ENCODE results near the gene PKP2.

The PKP2 gene

DNA sequence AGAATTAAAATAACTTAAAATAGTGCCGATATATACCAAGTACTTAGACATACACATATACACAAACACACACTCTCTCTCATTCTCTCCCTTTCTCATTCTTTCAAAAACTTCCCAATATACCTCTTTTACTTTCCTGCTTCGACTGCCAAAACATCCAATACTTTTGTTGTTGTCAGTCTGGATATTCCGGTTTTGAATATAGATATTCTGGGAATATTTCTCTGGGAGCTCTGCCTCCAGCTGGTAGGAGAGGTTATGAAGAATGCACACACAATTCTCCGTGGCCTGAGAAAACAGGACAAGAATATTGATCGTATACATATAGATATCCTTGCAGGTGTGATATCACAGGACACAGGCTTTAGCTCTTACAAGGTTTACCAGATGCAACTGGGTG is 74.2 kb downstream of the PKP2 start:
- H3K9me3 Mint-ChIP-seq, result no peaks in the 10 kb centered on the region
- H3K4me3 Mint-ChIP-seq, result no peak overlapping the region
- H3K4me1 Mint-ChIP-seq (ENCODE audit: low read depth), result no peaks in the 10 kb centered on the region
- no peaks in the 10 kb centered on the region for H3K36me3 Mint-ChIP-seq (ENCODE audit: low read depth)
- H3K27me3 Mint-ChIP-seq (ENCODE audit: low read depth), result no peaks in the 10 kb centered on the region
- H3K27ac Mint-ChIP-seq, result no peak overlapping the region

DNA sequence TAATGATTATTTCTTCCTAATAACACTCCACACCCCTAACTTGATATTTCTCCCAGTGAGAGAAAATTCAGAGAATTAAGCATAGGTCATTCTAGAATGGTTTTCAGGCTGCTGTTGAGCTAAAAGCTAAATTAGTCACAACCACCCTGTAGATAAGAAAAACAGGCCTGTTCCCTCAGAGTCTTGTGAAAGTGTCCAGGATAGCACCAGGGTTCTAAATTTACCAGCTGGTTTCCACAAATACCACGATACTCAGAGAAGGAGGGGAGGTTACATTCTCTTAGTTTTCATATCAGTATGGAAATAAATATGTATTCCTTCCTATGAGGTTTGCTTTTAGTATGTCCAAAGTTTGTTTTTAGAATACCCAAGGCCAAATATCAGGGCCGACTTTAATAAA is 74.9 kb downstream of the PKP2 start:
- Mint-ChIP-seq H3K4me3 (no peak overlapping the region), H3K27me3 (ENCODE audit: low read depth) (no peaks in the 10 kb centered on the region), H3K36me3 (ENCODE audit: low read depth) (no peaks in the 10 kb centered on the region), H3K4me1 (ENCODE audit: low read depth) (no peaks in the 10 kb centered on the region), H3K27ac (no peak overlapping the region), H3K9me3 (no peaks in the 10 kb centered on the region)

DNA sequence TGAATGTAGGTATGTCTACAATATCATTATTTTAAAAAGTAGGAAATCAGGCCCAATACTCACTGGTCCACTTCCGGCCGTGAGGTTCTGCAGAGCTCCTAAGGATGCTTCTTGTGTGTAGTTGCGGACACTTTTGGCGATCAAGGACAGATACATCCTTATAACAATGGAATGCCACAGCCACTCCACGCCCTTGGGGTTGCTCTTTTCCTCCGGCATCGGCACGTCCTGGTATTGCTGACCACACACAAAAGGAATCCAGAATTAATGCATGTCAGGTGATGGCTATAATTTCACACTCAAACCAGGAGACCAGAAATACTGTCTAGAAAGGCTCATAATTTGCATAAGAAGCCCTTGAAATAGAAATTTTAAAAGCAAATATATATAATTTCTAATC is 75.3 kb downstream of the PKP2 start:
- H3K9me3 Mint-ChIP-seq, result no peaks in the 10 kb centered on the region
- no peak overlapping the region for H3K4me3 Mint-ChIP-seq
- H3K27me3 Mint-ChIP-seq (ENCODE audit: low read depth), result no peaks in the 10 kb centered on the region
- H3K27ac Mint-ChIP-seq, result no peak overlapping the region
- H3K4me1 Mint-ChIP-seq (ENCODE audit: low read depth), result no peaks in the 10 kb centered on the region
- H3K36me3 Mint-ChIP-seq (ENCODE audit: low read depth), result no peaks in the 10 kb centered on the region

DNA sequence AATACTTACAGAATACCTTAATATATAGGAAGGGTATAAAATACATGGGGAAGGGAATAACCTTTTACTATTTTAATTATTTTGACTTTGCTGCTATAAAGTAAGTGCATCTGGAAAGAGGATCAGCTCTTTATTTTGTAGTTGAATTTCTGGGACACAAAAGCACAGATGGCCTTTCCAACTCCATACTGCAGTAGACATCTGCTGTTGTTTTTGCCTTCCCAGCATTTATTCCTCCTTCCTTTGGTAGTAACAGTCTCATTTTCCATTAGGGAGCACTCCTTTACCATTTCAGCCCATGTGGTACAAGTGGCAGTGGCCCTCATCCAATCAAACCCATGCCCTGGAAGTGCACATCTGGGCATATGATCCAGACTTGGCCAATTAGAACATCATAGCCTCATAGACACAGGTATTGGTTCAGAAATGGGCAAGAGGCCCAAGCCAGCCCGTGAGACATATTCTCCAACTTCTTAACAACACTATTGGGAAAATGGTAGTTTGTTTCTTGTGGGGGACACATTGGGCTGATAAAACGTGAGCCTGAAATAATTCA is 76.1 kb downstream of the PKP2 start:
- H3K36me3 Mint-ChIP-seq (ENCODE audit: low read depth), result no peaks in the 10 kb centered on the region
- no peaks in the 10 kb centered on the region for H3K27me3 Mint-ChIP-seq (ENCODE audit: low read depth)
- no peak overlapping the region for H3K4me3 Mint-ChIP-seq
- H3K4me1 Mint-ChIP-seq (ENCODE audit: low read depth), result no peaks in the 10 kb centered on the region
- H3K9me3 Mint-ChIP-seq, result no peaks in the 10 kb centered on the region
- H3K27ac Mint-ChIP-seq, result no peak overlapping the region

DNA sequence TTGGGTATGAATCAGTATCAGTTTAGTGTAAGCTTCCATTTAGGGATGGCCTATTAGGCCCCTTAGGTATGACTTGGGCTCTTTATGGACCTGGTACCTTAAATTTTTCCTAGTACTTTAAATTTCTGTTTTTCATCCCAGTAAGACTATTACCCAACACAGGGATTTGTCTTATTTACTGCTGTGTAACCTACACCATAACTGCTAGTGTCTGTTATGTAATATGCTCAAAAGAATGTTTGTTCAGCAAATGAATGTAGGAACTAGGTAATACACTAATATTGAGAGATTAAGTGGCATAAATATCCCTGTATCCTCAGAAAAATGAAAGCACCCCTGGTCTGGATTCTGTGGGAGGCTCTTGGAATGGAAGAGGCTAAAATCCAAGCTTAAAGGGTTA is 77.2 kb downstream of the PKP2 start:
- no peak overlapping the region for H3K27ac Mint-ChIP-seq
- no peaks in the 10 kb centered on the region for H3K27me3 Mint-ChIP-seq (ENCODE audit: low read depth)
- no peaks in the 10 kb centered on the region for H3K9me3 Mint-ChIP-seq
- no peaks in the 10 kb centered on the region for H3K36me3 Mint-ChIP-seq (ENCODE audit: low read depth)
- H3K4me3 Mint-ChIP-seq, result no peak overlapping the region
- H3K4me1 Mint-ChIP-seq (ENCODE audit: low read depth), result no peaks in the 10 kb centered on the region

DNA sequence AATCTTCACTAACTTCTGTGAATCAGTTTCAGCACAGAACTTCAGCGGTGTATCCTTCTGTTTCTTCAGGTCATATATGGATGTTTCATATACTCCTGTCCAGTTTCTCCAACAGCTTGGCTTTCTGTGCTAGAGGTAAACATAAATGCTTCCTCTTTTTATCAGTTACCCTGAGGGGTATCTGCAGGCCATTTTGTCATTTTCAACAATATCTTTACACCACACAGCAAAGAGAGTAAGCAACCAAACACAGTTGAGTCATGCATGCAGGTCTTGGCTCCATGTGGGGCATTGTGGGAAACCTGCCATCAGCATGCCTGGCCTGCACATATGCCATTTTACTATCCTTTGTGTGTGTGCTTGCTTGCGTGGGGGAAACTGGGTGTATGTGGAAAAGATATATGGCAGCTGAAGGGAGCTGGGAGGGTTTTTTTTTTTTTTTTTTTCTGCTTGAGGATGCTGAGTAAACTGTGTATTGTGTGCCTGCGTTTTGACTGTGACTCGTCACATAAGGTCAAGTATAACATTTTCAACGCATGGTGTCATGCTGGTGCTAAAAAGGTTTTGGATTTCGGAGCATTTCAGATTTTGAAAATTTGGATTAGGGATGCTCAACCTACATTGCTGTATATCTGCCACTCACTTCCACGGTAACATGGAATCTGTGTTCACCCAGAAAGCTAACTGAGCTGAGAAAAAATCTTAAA is 84.7 kb downstream of the PKP2 start:
- Mint-ChIP-seq H3K27me3 (ENCODE audit: low read depth) (no peaks in the 10 kb centered on the region), H3K4me3 (no peak overlapping the region), H3K36me3 (ENCODE audit: low read depth) (no peaks in the 10 kb centered on the region), H3K9me3 (peaks cover 5% of the 10 kb centered on the region), H3K4me1 (ENCODE audit: low read depth) (no peaks in the 10 kb centered on the region), H3K27ac (no peak overlapping the region)

DNA sequence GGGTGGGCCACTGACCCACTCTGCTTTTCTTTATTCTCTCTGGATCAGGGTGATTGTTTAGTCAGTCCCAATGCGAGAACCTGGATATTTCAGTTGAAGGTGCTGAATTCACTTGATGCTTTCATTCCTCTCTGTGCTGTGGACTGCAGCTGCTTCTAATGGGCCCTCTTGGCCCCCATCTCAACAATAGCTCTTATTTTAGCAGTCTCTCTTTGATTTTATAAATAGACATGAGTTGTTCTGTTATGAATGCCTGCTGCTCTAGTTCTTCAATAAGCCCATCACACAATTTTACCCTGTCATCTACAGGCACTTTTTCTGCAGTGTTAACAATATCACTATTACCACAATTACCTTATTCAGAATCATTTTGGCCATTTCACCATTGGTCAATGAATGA is 86.7 kb downstream of the PKP2 start:
- no peak overlapping the region for H3K27ac Mint-ChIP-seq
- no peaks in the 10 kb centered on the region for H3K27me3 Mint-ChIP-seq (ENCODE audit: low read depth)
- no peaks in the 10 kb centered on the region for H3K36me3 Mint-ChIP-seq (ENCODE audit: low read depth)
- H3K4me1 Mint-ChIP-seq (ENCODE audit: low read depth), result no peaks in the 10 kb centered on the region
- H3K4me3 Mint-ChIP-seq, result no peak overlapping the region
- peaks cover 9% of the 10 kb centered on the region for H3K9me3 Mint-ChIP-seq

DNA sequence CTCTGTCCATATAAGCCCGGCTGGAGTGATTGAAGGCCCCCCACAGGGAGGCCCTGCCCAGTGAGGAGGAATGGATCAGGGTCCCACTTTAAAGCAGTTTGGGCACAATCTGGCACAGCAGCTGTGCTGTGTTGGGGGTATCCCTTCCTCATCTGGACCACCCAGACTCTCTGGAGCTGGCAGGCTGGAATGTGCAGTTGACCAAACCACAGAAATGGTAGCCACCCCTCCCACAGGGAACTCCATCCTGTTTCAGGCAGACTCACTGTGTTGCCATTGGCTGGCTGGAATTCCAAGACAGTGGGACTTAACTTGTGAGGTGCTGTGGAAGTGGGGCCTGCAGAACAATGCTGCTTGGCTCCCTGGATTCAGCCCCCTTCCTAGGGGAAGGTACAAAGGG is 87.4 kb downstream of the PKP2 start:
- Mint-ChIP-seq H3K36me3 (ENCODE audit: low read depth) (no peaks in the 10 kb centered on the region), H3K27ac (no peak overlapping the region), H3K9me3 (peaks cover 9% of the 10 kb centered on the region), H3K4me1 (ENCODE audit: low read depth) (no peaks in the 10 kb centered on the region), H3K27me3 (ENCODE audit: low read depth) (no peaks in the 10 kb centered on the region), H3K4me3 (no peak overlapping the region)

DNA sequence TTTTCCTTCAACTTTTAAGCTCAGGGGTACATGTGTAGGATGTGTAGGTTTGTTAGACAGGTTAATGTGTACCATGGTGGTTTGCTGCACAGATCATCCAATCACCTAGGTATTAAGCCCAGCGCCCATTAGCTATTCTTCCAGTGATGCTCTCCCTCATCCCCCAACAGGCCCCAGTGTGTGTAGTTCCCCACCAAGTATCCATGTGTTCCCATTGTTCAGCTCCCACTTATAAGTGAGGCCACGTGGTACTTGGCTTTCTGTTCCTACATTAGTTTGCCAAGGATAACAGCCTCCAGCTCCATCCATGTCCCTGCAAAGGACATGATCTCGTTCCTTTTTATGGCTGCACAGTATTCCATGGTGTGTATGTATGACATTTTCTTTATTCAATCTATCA is 92.3 kb downstream of the PKP2 start:
- Mint-ChIP-seq H3K36me3 (ENCODE audit: low read depth) (no peaks in the 10 kb centered on the region), H3K27ac (no peak overlapping the region), H3K27me3 (ENCODE audit: low read depth) (no peaks in the 10 kb centered on the region), H3K4me1 (ENCODE audit: low read depth) (no peaks in the 10 kb centered on the region), H3K4me3 (no peak overlapping the region), H3K9me3 (peaks cover 9% of the 10 kb centered on the region)

DNA sequence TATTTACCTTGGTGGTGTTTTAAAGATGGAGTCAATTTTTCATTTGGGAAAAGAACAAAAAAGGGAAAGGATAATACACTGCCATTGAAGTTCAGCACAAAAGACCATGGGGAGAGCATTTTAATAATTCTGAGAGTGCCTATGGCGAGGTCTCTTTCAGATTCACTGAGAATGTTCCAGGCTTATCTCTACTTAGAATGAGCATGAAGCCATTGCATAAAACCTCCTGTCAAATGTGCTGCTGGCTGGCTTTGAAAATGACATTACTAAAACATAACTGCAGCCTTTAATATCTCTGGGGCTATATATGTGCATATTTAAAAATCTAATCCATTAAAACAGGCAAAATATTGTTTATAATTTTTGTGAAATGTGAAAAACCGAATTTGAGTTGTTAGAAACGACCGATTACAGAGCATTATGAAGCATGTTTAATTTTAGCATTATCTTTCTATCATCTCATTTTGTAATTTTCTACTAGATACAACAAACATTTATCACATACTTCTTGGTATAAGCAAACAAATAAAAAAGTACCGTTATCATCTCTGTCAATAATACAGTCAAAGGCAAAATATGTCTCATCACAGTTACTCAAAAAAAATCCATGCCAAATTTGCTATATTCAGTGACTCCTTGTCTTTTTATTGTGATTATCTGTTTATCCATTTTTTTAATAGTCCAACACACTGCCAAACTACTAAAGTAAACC is 95.2 kb downstream of the PKP2 start:
- no peaks in the 10 kb centered on the region for H3K9me3 Mint-ChIP-seq
- no peaks in the 10 kb centered on the region for H3K4me1 Mint-ChIP-seq (ENCODE audit: low read depth)
- no peak overlapping the region for H3K4me3 Mint-ChIP-seq
- no peaks in the 10 kb centered on the region for H3K36me3 Mint-ChIP-seq (ENCODE audit: low read depth)
- no peak overlapping the region for H3K27ac Mint-ChIP-seq
- no peaks in the 10 kb centered on the region for H3K27me3 Mint-ChIP-seq (ENCODE audit: low read depth)

DNA sequence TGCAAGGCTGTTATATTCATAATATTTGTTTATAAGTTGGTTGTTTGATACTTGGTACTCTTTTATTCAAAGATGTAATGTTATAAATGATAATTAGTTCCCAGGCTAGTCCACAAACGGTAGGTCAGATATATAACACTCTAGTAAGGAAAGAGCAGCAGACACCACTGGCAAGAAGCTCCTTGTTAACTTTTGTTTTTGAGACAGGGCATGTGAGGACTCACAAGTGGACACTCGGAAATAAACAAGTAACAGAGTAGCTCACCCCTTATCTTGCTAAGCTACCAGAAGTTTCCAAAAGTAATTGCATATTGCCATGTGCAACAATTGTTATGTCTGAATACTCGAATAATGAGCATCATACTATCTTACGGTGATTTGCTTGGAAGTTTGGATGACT is 102.3 kb downstream of the PKP2 start:
- Mint-ChIP-seq H3K4me3 (no peak overlapping the region), H3K27me3 (ENCODE audit: low read depth) (no peaks in the 10 kb centered on the region), H3K4me1 (ENCODE audit: low read depth) (no peaks in the 10 kb centered on the region), H3K36me3 (ENCODE audit: low read depth) (no peaks in the 10 kb centered on the region), H3K27ac (no peak overlapping the region), H3K9me3 (no peaks in the 10 kb centered on the region)

DNA sequence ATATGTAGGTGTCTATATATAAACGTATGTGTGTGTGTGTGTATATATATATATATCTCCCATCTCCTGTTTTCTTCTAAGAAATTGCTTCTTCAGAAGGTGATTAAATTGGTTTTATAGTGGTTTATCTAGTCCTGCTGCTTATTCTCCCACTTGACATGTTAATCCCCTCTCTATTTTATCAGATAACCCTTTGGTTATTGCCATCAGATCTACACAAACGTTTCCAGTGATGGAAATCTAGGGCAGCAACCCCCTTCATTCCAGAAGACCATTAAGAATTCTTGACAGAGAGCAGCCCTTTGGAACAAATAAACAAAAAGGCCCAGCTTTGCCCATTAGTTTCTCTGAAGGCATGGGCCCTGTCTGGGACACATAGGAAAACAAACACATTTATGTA is 106.7 kb downstream of the PKP2 start:
- Mint-ChIP-seq H3K27ac (no peak overlapping the region), H3K27me3 (ENCODE audit: low read depth) (no peaks in the 10 kb centered on the region)

DNA sequence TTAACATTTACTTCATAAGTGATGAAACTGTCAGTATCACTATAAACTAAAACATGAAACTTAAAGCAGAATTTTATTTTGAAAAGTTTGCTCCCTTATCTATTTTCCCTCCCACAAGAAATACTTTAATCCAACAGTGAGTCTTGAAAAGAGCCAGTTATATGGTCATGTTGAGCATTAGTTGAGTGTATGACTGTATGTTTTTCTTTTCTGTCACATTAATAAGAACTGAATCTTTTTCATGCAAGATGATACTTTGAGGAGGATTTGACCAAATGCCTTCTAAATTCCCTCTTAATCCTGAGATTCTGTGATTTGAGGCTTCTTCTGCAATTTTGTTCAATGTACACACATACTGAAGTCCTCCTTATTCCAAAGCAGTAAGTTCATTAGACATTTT is 107.1 kb downstream of the PKP2 start:
- Mint-ChIP-seq H3K4me3 (no peak overlapping the region), H3K27ac (no peak overlapping the region), H3K4me1 (ENCODE audit: low read depth) (no peaks in the 10 kb centered on the region), H3K36me3 (ENCODE audit: low read depth) (no peaks in the 10 kb centered on the region), H3K9me3 (no peaks in the 10 kb centered on the region), H3K27me3 (ENCODE audit: low read depth) (no peaks in the 10 kb centered on the region)

More for the DNA sequence above, 106.7 kb downstream of the PKP2 start:
- Mint-ChIP-seq H3K36me3 (ENCODE audit: low read depth) (no peaks in the 10 kb centered on the region), H3K4me3 (no peak overlapping the region), H3K9me3 (no peaks in the 10 kb centered on the region), H3K4me1 (ENCODE audit: low read depth) (no peaks in the 10 kb centered on the region)

DNA sequence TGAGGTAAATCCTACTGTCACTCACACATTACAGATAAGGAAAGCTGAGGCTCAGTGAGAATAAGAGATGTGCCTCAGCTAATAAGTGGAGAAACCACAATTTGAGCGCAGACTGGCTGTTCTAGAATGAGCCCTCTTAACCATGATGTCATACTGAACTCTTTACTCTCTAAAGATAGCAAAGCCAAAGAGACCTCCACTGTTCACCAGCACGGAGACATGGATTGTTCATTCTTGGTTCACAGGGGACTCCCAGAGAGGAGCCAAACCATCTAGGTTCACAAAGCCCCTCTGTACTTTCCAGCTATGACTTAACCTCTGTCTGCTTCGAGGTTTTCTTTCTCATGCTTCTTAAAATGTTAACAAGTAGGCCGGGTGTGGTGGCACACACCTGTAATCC is 108.2 kb downstream of the PKP2 start:
- Mint-ChIP-seq H3K4me3 (no peak overlapping the region), H3K27ac (no peak overlapping the region), H3K27me3 (ENCODE audit: low read depth) (no peaks in the 10 kb centered on the region), H3K4me1 (ENCODE audit: low read depth) (no peaks in the 10 kb centered on the region), H3K9me3 (no peaks in the 10 kb centered on the region), H3K36me3 (ENCODE audit: low read depth) (no peaks in the 10 kb centered on the region)

DNA sequence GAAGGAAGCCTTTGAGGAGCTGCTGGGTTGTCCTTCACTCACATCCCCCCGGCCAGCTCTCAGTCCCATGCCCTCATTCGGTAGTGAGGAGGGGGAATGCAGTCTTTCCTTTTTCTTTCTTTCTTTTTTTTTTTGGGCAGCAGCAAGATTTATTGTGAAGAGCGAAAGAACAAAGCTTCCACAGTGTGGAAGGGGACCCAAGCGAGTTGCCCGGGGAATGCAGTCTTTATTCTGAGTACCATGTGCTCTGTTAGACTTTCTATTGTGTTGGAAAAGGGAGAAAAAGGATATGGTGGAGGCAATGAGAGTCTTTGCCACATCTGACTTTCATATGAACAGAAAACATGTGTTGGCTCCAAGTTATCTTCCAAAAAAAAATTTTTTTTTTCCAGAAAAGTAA is 111.0 kb downstream of the PKP2 start:
- Mint-ChIP-seq H3K36me3 (ENCODE audit: low read depth) (no peaks in the 10 kb centered on the region), H3K27ac (no peak overlapping the region), H3K4me3 (no peak overlapping the region), H3K27me3 (ENCODE audit: low read depth) (no peaks in the 10 kb centered on the region), H3K4me1 (ENCODE audit: low read depth) (no peaks in the 10 kb centered on the region), H3K9me3 (no peaks in the 10 kb centered on the region)
